GM21529 (cell line): ENCODE measurements around the gene UNK.
"Not testable (repeated sequence)": the region's sequence is repeated elsewhere in the genome, so short reads cannot be mapped to it uniquely, and the experiment has no call there.

Experiments
- ATAC-seq: cut with Tn5 transposase; IDR thresholded peaks from one replicate; pipeline ENCODE4 v1.9.1; 2021; ENCODE audit not compliant: unreplicated experiment

The UNK gene

DNA sequence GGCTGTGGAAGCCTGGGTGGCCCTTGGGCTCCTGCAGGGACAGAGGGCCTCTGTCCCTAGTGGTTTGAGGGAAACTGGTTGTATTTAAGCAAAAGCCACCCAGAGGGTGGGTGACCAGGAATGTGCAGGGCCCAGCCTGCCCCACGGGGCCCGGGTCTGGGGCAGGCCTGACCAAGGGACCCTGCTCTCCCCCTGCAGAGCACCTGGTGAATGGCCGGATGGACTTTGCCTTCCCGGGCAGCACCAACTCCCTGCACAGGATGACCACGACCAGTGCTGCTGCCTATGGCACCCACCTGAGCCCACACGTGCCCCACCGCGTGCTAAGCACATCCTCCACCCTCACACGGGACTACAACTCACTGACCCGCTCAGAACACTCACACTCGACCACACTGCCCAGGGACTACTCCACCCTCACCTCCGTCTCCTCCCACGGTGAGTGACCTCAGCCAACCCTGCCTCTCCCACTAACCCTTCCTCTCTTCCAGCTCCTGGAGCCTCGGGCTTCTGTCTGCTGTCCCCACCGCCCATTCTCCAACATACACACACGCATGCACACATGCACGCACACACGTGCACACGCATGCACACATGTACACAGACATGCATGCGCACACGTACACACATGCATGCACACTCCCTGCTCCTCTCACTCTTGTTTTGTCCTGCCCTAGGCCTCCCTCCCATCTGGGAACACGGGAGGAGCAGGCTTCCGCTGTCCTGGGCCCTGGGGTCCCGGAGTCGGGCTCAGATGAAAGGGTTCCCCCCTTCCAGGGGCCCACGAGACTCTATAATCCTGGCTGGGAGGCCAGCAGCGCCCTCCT, 30.0 kb upstream of the UNK start:
- no peak for ATAC-seq

DNA sequence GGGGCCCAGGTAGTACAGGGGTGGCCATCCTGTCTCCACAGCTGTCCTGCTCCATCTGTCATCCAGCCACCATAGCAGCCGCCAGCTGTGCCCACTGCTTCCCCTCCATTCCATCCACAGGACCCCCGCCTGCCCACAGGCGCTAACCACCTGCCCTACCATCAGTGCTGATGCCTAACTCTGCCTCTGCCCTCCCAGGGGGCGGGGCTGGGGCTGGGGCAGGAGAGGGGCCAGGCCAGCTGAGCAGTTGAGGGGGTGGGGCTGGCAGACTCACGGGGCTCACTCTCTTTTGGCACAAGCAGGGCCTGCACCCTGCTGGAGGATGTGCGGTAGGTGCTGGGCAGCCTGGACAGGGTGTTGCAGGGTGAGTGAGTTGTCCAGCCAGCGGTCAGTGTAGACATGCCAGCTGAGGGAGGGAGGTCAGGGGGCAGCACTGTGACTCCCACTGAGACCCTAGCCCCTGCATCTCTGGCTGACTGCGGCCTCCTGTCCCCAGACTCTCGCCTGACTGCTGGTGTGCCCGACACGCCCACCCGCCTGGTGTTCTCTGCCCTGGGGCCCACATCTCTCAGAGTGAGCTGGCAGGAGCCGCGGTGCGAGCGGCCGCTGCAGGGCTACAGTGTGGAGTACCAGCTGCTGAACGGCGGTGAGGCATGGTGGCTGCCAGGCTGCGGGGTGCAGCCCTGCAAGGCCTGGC, 29.3 kb upstream of the UNK start:
- no peak for ATAC-seq

GRCh38 chr17:75755990-75756389, 28.6 kb upstream of the UNK start:
- ATAC-seq, result no peak

- no peak for ATAC-seq
Observed at GRCh38 chr17:75756451-75757085, 28.0 kb upstream of the UNK start.

GRCh38 chr17:75757086-75757681, 27.4 kb upstream of the UNK start:
- ATAC-seq, result no peak

DNA sequence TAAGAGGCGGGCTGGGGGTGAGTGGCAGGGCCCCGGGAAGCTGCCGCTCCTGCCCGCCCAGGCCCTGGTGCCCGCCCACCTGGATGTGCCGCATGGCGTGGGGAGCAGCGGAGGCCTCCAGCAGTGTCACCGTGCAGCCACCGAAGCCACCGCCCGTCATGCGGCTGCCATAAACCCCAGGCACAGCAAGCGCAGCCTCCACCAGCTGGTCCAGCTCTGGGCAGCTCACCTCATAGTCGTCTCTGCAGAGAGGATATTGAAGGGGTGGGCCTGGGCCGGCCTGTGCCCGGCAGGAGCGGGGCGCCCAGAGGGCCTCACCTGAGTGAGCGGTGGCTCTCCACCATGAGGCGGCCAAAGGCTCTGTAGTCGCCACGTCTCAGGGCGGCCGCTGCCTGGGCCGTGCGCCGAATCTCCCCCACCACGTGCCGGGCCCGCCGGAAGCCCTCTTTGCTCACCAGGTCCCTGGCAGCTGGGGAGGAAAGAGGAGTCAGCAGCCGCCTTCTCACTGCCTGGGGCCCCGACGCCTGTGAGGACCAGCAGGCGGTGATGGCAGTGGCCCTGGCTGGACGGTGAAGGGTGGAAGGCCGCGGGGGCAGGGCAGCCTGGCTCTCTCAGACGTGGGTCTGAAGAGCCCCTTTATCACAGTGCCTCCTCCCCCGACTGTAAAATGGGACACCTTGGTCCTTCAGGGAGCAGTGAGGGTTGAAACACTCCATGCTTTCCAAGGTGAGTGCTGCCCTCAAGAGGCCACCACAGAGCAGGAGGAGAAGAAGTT, 26.3 kb upstream of the UNK start:
- no peak for ATAC-seq

- ATAC-seq, result no peak
Observed at GRCh38 chr17:75759457-75759856, 25.1 kb upstream of the UNK start.

- not testable (repeated sequence) for ATAC-seq
Observed at GRCh38 chr17:75759978-75760640, 24.5 kb upstream of the UNK start.

- no peak for ATAC-seq
Observed at GRCh38 chr17:75762513-75763268, 21.9 kb upstream of the UNK start.

- no peak for ATAC-seq
Observed at GRCh38 chr17:75763269-75763607, 21.4 kb upstream of the UNK start.

DNA sequence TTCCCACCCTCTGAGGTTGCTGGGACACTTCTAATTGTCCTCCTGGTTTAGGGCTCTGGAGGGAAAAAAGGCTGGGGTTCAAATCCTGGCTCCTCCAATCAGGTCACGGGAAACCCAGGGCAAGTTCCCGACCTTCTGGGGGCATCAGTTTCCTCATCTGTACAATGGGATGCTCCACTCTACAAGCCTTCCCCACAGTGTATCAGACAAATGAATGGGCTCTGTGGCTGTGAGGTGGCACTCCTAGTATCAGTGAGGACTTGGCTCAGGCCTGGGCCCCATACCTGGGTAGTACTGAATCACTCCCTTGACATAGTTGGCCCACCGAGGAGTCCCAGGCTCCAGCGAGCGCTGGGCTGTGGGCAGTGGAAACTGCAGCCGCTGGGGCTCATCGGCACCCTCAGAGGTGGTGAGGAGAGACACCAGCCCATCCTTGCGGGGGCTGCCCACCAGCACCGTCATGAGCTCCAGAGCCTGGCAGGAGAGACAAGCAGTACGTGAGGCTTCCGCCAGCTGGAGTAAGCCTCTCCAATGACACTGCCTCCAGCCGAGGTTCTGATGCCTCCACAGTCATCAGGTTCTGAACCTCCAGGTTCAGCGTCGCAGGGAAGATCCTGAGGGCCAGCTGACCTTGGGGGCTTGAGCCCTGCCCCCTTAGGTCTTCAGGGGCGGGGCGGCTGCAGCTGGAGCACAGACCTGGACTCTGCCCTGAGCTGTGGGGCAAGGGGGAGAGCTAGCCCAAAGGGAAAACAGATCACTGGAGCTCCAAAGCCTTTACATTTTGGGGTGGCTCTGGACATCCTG, 20.8 kb upstream of the UNK start:
- ATAC-seq, result no peak

DNA sequence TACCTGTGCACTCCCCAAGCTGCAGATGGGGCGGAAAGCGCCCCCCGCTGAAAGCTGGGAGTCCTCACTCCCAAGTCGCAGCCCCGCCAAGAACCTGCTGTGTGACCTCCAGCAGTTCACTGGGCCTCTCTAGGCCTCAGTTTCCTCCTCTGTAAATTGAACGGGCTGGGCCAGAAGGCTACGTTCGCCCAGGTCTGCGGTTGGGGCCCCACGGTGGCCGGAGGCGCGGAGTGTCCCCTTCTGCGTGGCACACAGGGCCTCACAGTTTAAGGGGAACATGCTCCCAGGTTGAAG, 20.2 kb upstream of the UNK start:
- ATAC-seq, result no peak

GRCh38 chr17:75764711-75765421, 19.7 kb upstream of the UNK start, which contains the start of gene GALK1:
Gene GALK1, minus strand, starts transcription at chr17:75765192. Its CDS starts 56 bp downstream, at chr17:75765136.
- peak; percentile 83 for ATAC-seq

DNA sequence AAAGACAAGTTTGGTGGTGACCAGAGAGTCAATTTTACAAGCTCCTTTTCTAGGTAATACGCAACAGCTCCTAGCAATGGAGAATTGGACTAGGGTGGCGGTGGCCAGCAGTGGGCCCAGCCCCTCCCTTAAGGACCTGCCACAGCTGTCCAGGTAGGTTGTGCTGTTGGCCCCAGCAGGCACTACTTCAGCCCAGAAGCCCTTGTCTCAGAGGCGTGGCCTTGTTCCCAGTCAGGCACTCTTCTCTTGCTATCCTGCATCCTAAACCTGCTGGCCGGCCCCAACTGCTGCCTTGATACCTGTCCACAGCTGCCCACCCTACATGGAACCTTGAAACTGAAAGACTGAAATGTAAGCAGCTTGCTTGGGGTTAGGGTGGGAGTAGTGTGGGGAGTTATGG, 18.6 kb upstream of the UNK start:
- ATAC-seq, result no peak

- ATAC-seq, result no peak
Observed at GRCh38 chr17:75767881-75768280, 16.7 kb upstream of the UNK start.

DNA sequence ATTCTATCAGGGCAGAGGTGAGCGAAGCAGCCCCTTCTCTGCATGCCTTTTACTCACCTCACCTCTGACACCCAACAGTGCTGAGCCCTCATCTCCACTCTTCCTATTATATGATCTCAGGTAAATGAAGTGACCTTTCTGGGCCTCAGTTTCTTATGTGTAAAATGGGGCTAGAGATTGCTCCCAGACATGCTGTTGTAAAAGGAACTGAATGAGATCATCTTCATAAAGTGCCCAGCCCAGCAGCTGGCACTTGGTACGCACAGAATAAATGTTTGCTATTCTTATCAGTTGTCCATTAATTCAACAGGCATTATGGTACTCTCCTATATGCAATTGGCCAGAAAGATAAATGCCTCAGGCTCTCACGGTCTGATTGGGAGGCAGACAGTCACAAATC, 15.1 kb upstream of the UNK start:
- no peak for ATAC-seq

- ATAC-seq, result no peak
Observed at GRCh38 chr17:75771334-75772281, 13.0 kb upstream of the UNK start.
